Astrocyte (in vitro differentiated cells and primary cell): ENCODE data around the gene ANKS3. TPM values are rescaled to one million over a fixed set of nuclear protein-coding genes. Genes with fewer than 3 reads are reported as not detected.

Experiments used
- DNase-seq: peaks from one replicate; pipeline ENCODE4 v3.0.0-alpha.2; 2010; ENCODE audit warnings: low read depth
- FAIRE-seq: peaks from 2 replicates; lab custom pipeline; 2011; peaks lifted over from hg19 to GRCh38; lab: Jason Lieb, UNC
- H2AFZ ChIP-seq: 2 replicates; pipeline ENCODE4 v1.6.0; 2012; ENCODE audit warnings: low read depth, low read length, inconsistent platforms
- H3K27ac ChIP-seq: 2 replicates; pipeline ENCODE4 v1.5.1; 2011; ENCODE audit warnings: low read depth, low read length, inconsistent platforms
- H3K27me3 ChIP-seq: 2 replicates; pipeline ENCODE4 v1.6.0; 2011; ENCODE audit warnings: low read length, inconsistent platforms; ENCODE audit not compliant: insufficient read depth
- H3K36me3 ChIP-seq: 2 replicates; pipeline ENCODE4 v1.5.1; 2011; ENCODE audit warnings: low read length, inconsistent platforms; ENCODE audit not compliant: insufficient read depth
- H3K4me1 ChIP-seq: 2 replicates; pipeline ENCODE4 v1.5.1; 2011; ENCODE audit warnings: low read length, inconsistent platforms; ENCODE audit not compliant: insufficient read depth
- H3K4me2 ChIP-seq: 2 replicates; pipeline ENCODE4 v1.6.0; 2012; ENCODE audit warnings: low read length, inconsistent platforms
- H3K4me3 ChIP-seq: 2 replicates; pipeline ENCODE4 v1.5.1; 2011; ENCODE audit warnings: low read depth, mild to moderate bottlenecking, low read length, inconsistent platforms; ENCODE audit not compliant: insufficient read depth
- H3K79me2 ChIP-seq: 2 replicates; pipeline ENCODE4 v1.6.0; 2012; ENCODE audit warnings: mild to moderate bottlenecking, low read length, inconsistent platforms; ENCODE audit not compliant: insufficient read depth
- H3K9ac ChIP-seq: 2 replicates; pipeline ENCODE4 v1.6.0; 2012; ENCODE audit warnings: mild to moderate bottlenecking, low read length, inconsistent platforms
- H3K9me3 ChIP-seq: 2 replicates; pipeline ENCODE4 v1.5.1; 2012; ENCODE audit warnings: low read depth, mild to moderate bottlenecking, low read length, inconsistent platforms; ENCODE audit not compliant: insufficient read depth
- H4K20me1 ChIP-seq: 2 replicates; pipeline ENCODE4 v1.6.0; 2012; ENCODE audit warnings: low read length, inconsistent platforms; ENCODE audit not compliant: insufficient read depth
- H3K27ac Mint-ChIP-seq: one replicate; pipeline ENCODE4 v1.8.0; 2021; ENCODE audit warnings: mild to moderate bottlenecking, mixed read lengths; ENCODE audit not compliant: unreplicated experiment
- H3K27me3 Mint-ChIP-seq: one replicate; pipeline ENCODE4 v1.8.0; 2021; ENCODE audit warnings: low read depth, mixed read lengths; ENCODE audit not compliant: unreplicated experiment
- H3K36me3 Mint-ChIP-seq: one replicate; pipeline ENCODE4 v1.8.0; 2021; ENCODE audit warnings: low read depth, mixed read lengths; ENCODE audit not compliant: unreplicated experiment
- H3K4me1 Mint-ChIP-seq: one replicate; pipeline ENCODE4 v1.8.0; 2021; ENCODE audit warnings: low read depth, mixed read lengths; ENCODE audit not compliant: unreplicated experiment
- H3K4me3 Mint-ChIP-seq: one replicate; pipeline ENCODE4 v1.8.0; 2021; ENCODE audit warnings: mild to moderate bottlenecking, moderate library complexity, mixed read lengths; ENCODE audit not compliant: unreplicated experiment
- H3K9me3 Mint-ChIP-seq: one replicate; pipeline ENCODE4 v1.8.0; 2021; ENCODE audit warnings: mild to moderate bottlenecking, mixed read lengths; ENCODE audit not compliant: unreplicated experiment
- CTCF ChIP-seq: IDR thresholded peaks from 2 replicates; pipeline ENCODE4 v1.5.1; 2011; ENCODE audit warnings: low read depth, mild to moderate bottlenecking, inconsistent platforms, low read length, moderate library complexity; ENCODE audit not compliant: insufficient read depth
- EZH2 ChIP-seq: IDR thresholded peaks from 2 replicates; pipeline ENCODE4 v1.6.1; 2012; ENCODE audit warnings: mild to moderate bottlenecking, low read length, inconsistent platforms; ENCODE audit not compliant: insufficient read depth
- total RNA-seq: library from RNA; stranded (reverse); gene quantifications from 2 replicates; pipeline ENCODE4 v1.2.1, GENCODE V29; 2021

Gene ANKS3
- total RNA-seq, 1 donor from 2014 or later: 27.2 TPM

DNA sequence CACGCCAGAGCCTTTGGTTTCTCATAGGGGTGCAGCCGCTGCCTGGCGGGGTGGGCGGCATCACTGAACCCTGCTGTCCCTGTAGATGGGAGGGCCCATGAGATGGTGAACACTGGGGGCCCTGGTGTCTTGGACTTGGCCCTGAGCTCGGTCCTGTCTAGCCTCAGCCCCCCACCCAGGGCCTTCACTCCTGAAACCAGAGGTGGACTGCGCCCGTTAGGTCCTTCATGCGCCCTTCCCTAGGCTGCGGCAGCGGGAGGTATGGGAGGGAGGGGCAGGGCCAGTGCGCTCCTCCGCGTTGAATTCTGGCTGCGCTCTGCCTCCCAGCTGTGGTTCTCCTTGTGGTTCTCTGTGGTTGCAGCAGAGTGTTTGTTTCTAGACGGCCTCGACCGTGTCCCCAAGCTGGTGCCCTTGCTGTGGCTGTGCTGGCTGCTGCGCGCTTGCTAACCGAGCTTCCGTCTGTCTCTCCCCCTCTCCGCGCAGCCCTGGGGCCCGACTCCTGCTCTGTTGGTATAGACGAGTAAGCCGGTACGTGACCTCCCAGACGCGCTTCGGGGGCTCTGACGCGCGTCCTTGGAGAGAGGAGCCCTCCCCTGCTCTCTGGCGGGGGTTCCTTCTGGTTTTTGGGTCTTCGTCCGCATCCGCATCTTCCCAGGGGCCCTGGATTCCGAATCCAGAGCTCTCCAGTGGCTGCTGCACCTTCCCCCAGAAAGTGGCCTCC lies 48.1 kb downstream of the ANKS3 start:
- Histone ChIP-seq H3K9me3 (no peaks in the 10 kb centered on the region), H3K27me3 (no peaks in the 10 kb centered on the region), H3K27ac (no peak overlapping the region), H3K4me1 (no peaks in the 10 kb centered on the region), H2AFZ (no peak overlapping the region), H3K36me3 (no peaks in the 10 kb centered on the region), H3K4me2 (no peak overlapping the region), H3K9ac (no peak overlapping the region), H3K4me3 (no peak overlapping the region), H3K79me2 (no peaks in the 10 kb centered on the region), H4K20me1 (peaks cover 30% of the 10 kb centered on the region)
- FAIRE-seq (no peak), DNase-seq (no peak)
- Mint-ChIP-seq H3K9me3 (no peaks in the 10 kb centered on the region), H3K36me3 (peaks cover 5% of the 10 kb centered on the region), H3K27ac (no peak overlapping the region), H3K4me3 (no peak overlapping the region), H3K27me3 (no peaks in the 10 kb centered on the region), H3K4me1 (no peaks in the 10 kb centered on the region)
- TF ChIP-seq EZH2: no peak

- peaks cover 30% of the 10 kb centered on the region for H4K20me1 ChIP-seq
- no peak for DNase-seq
- H3K4me3 ChIP-seq: no peak overlapping the region
- Mint-ChIP-seq H3K4me1 (no peaks in the 10 kb centered on the region), H3K27ac (no peak overlapping the region), H3K36me3 (peaks cover 5% of the 10 kb centered on the region), H3K9me3 (no peaks in the 10 kb centered on the region), H3K4me3 (no peak overlapping the region), H3K27me3 (no peaks in the 10 kb centered on the region)
- no peaks in the 10 kb centered on the region for H3K36me3 ChIP-seq
- TF ChIP-seq CTCF: no peak
- no peaks in the 10 kb centered on the region for H3K9me3 ChIP-seq
- H3K27me3 ChIP-seq: no peaks in the 10 kb centered on the region
- FAIRE-seq: no peak
- H3K4me1 ChIP-seq: no peaks in the 10 kb centered on the region
- H3K27ac ChIP-seq: no peak overlapping the region
- H2AFZ ChIP-seq: no peak overlapping the region
- no peaks in the 10 kb centered on the region for H3K79me2 ChIP-seq
- no peak overlapping the region for H3K9ac ChIP-seq
- no peak overlapping the region for H3K4me2 ChIP-seq
Measured at GRCh38 chr16:4685292-4685691, 48.8 kb downstream of the ANKS3 start.

DNA sequence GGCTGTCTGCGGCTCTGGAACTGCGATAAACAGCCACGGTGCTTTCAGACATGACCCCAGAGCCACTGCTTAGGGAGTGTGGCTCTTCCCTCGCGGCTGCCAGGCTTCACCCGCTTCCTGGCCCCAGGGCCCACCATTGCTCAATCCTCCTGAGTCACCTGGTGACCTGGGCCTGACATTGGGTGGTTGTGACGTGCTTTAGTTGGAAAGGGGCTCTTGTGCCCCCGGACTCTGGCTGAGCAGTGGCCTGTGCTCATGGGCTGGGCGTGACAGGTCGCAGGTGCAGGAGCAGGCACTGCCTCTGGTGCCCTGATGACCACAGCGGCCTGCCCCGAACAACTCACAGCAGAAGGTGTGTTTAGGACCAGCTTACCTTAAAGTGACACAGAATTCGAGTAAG lies 49.3 kb downstream of the ANKS3 start:
- H3K9ac ChIP-seq: no peak overlapping the region
- FAIRE-seq (no peak), DNase-seq (no peak)
- no peaks in the 10 kb centered on the region for H3K9me3 Mint-ChIP-seq
- H3K27me3 Mint-ChIP-seq: no peaks in the 10 kb centered on the region
- H3K27ac ChIP-seq: no peak overlapping the region
- no peaks in the 10 kb centered on the region for H3K4me1 ChIP-seq
- H2AFZ ChIP-seq: no peak overlapping the region
- peaks cover 30% of the 10 kb centered on the region for H4K20me1 ChIP-seq
- no peaks in the 10 kb centered on the region for H3K27me3 ChIP-seq
- TF ChIP-seq EZH2: no peak
- no peak for TF ChIP-seq CTCF
- H3K4me1 Mint-ChIP-seq: no peaks in the 10 kb centered on the region
- no peak overlapping the region for H3K27ac Mint-ChIP-seq
- no peak overlapping the region for H3K4me3 ChIP-seq
- H3K36me3 Mint-ChIP-seq: peaks cover 5% of the 10 kb centered on the region
- H3K9me3 ChIP-seq: no peaks in the 10 kb centered on the region
- no peak overlapping the region for H3K4me2 ChIP-seq
- no peaks in the 10 kb centered on the region for H3K36me3 ChIP-seq
- H3K4me3 Mint-ChIP-seq: no peak overlapping the region
- no peaks in the 10 kb centered on the region for H3K79me2 ChIP-seq
